Thyroid gland (tissue), 4 donors: ENCODE data around the gene THTPA. TPM values are rescaled to one million over a fixed set of nuclear protein-coding genes. Genes with fewer than 3 reads are reported as not detected.

Source experiments
- DNase-seq, 2 donors: peaks; one replicate each; pipeline ENCODE4 v3.0.0-alpha.2; 2019
- H3K27ac ChIP-seq, 3 donors: fragments of 200-600 bp; sonication (generic); 1 replicate in 2 of 3; 2 replicates in 1 of 3; pipeline ENCODE4 v1.5.1; 2016 to 2019; ENCODE audit warnings: mild to moderate bottlenecking in 1 of 3, moderate library complexity in 1 of 3
- H3K27me3 ChIP-seq: fragments of 200-600 bp; sonication (generic); one replicate; pipeline ENCODE4 v1.5.1; 2019
- H3K36me3 ChIP-seq, 2 donors: fragments of 200-600 bp; sonication (generic); one replicate each; pipeline ENCODE4 v1.5.1; 2016 to 2019
- H3K4me1 ChIP-seq, 2 donors: fragments of 200-600 bp; sonication (generic); one replicate each; pipeline ENCODE4 v1.5.1; 2017 to 2019
- H3K4me3 ChIP-seq, 3 donors: fragments of 200-600 bp; sonication (generic); replicated peaks in 1 of 3; 1 replicate in 2 of 3; 2 replicates in 1 of 3; pipeline ENCODE4 v1.5.1; 2016; ENCODE audit warnings: mild to moderate bottlenecking in 1 of 3
- H3K9me3 ChIP-seq: fragments of 200-600 bp; sonication (generic); one replicate; pipeline ENCODE4 v1.5.1; 2017
- CTCF ChIP-seq, 6 experiments: fragments of 200-600 bp in 3 of 6; fragments of 450-650 bp in 3 of 6; sonication (generic) in 3 of 6; IDR thresholded peaks; one replicate each; pipeline ENCODE4 v1.5.1; 2016 to 2019; ENCODE audit warnings: antibody characterized with exemption in 6 of 6, mild to moderate bottlenecking in 2 of 6, inconsistent platforms in 1 of 6, moderate library complexity in 1 of 6
- POLR2A ChIP-seq, 2 donors: fragments of 450-650 bp; IDR thresholded peaks; one replicate each; pipeline ENCODE4 v1.6.1; 2017; ENCODE audit warnings: antibody characterized with exemption in 2 of 2, mild to moderate bottlenecking in 2 of 2, moderate library complexity in 1 of 2
- WGBS, 2 donors: methylation state at CpG; one replicate each; pipeline ENCODE4 v1.1.5; 2017; 5-methylcytosine and 5-hydroxymethylcytosine counted together
- intact Hi-C: fragments of 100-400 bp; cut with DNase I; formaldehyde crosslinking; loops from one replicate; pipeline ENCODE4 v1.15.1; 2023
- total RNA-seq, 4 donors: library from RNA; depleted of rRNA; stranded (reverse); fragments of >200 nt; gene quantifications; one replicate each; pipeline ENCODE4 v1.2.3, GENCODE V29; 2016

THTPA gene
- total RNA-seq, 4 donors from 2014 or later: 15.3 to 48.1 (median 28.3) TPM

DNA sequence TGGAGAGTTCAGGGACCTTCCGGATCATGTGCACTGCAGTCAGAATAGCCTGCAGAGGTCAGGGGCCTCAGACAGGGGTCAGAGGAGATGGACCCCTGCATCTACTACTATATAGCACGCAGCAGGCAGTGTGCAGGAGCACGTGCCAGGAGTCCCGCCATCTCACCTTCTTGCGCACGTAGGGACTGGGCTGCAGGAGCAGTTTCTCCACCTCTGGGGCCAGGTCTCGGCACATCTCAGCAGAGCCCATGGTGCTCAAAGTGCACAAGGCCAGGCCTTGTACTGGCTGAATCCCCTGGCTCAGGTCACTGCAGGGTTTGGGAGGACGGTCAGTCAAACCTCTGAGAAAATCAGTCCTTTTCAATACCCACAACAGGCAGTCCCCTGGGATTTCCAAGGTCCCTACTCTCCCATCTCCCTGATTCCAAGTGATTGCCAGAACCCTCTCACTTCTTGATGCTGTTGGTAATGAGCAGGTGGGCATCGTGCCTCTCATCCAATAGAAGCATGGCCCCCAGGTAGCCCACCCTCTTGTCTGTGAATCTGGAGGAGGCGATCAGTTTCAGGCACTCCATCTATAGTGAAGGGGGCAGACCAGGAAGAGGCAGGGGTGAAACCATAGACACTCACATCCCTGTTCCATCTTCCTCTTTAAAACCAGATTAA lies 10.2 kb downstream of the THTPA start:
- DNase-seq: no peak
- WGBS, 2 donors: 92 to 100% methylated on average over 5 to 10 of the region's 10 CpGs

DNA sequence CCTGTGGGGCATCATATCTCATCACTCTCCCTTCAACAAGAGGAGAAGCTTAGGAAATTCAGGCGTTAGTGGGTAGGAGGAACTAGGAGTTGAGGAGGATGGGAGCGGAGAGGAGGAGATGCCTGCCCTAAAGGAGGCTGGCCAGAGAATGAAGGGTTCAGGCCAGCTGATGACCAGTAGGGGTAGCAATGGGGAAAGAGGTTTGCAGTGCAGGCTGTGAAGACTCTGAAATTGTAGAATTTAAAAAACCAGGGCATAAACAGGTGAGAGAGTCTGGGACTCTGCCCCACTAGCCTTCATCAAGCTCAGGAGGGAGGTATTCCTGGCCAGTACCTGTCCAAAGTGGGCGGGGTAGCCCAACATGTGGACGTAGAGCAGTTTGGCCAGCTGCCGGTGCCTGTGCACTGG lies 10.7 kb downstream of the THTPA start:
- Histone ChIP-seq H3K36me3 (peaks cover 5% of the 10 kb centered on the region in 2 donors), H3K4me1 (peaks cover 6 to 9% of the 10 kb centered on the region in 2 donors), H3K27me3 (no peaks in the 10 kb centered on the region), H3K9me3 (no peaks in the 10 kb centered on the region), H3K4me3 (peak overlapping the region; percentile 46 to 63 (median 60)), H3K27ac (peak overlapping the region in 2 of 3 donors; percentile 70 to 79)
- intact Hi-C loops: no loop called here
- TF ChIP-seq CTCF (IDR thresholded peaks at IDR 0.05) (no peak), POLR2A (IDR thresholded peaks at IDR 0.05) (no peak)
- WGBS, 2 donors: 14 to 15% methylated on average over 4 to 5 of the region's 5 CpGs
- DNase-seq: peak; percentile 75 to 77

More for the DNA sequence above, 10.2 kb downstream of the THTPA start:
- peaks cover 6 to 9% of the 10 kb centered on the region in 2 donors for H3K4me1 ChIP-seq
- peak overlapping the region in 1 of 3 donors; percentile 60 for H3K4me3 ChIP-seq
- TF ChIP-seq CTCF (IDR thresholded peaks at IDR 0.05) (no peak), POLR2A (IDR thresholded peaks at IDR 0.05) (no peak)
- peaks cover 7 to 8% of the 10 kb centered on the region in 2 donors for H3K36me3 ChIP-seq
- intact Hi-C loops: no loop called here
- H3K27ac ChIP-seq: no peak overlapping the region
- H3K27me3 ChIP-seq: no peaks in the 10 kb centered on the region
- no peaks in the 10 kb centered on the region for H3K9me3 ChIP-seq

DNA sequence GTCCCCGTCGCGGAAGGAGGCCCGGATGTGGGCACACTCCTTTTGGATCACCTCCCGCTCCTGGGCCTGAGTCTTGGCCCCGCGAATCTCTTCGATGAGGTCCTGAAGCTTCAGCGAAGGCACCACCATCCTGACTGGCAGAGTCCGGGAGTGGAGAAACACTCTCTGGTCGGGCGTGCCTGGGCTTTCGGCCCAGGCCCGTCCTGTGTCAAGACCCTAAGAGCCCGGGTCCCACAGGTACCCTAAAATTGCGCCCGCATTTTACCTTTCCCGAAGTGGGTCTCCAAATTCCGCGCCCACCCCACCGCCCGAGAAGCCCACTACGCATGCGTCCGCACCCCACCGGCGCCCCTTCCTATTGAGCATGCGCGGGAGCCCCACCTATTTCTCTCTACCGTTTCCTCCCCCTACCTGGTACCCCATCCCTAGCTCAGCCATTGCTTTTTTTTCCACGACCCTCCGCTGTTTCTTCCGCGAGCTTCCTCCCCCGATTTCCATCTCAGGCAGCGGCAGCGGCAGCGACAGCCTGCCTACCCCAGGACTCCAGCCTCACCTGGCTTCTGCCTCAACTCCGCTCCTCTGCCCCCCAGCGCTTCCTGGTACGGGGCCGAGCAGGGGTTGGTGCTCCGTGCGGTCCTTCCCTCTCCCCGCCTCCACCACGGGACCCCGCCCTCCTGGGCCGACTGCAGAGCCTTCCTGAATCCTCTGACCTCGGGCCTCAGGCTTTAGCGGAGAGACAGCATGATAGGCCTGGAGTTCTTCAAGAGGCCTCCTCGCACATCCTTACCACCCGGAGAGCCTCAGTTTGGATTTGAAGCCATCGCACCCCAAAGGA lies 11.3 kb downstream of the THTPA start, which contains the start of gene AP1G2:
TSS of gene AP1G2 (minus strand) at position 606 of the 835 bp plus-strand sequence. CDS start at position 129, 477 bp downstream.
- WGBS, 2 donors: 2% methylated on average over 46 to 48 of the region's 53 CpGs
- intact Hi-C loops: no loop called here
- DNase-seq: peak; percentile 94 to 95
- Histone ChIP-seq H3K36me3 (peaks cover 0 to 3% of the 10 kb centered on the region in 2 donors), H3K27ac (peak within 1 kb of the TSS; percentile 47 to 79 (median 70)), H3K27me3 (no peaks in the 10 kb centered on the region), H3K4me3 (peak within 1 kb of the TSS; percentile 46 to 63 (median 60)), H3K9me3 (no peaks in the 10 kb centered on the region), H3K4me1 (peaks cover 6 to 9% of the 10 kb centered on the region in 2 donors)
- TF ChIP-seq CTCF (IDR thresholded peaks at IDR 0.05) (no peak), POLR2A (IDR thresholded peaks at IDR 0.05) (peak in 1 of 2 donors; percentile 69)

DNA sequence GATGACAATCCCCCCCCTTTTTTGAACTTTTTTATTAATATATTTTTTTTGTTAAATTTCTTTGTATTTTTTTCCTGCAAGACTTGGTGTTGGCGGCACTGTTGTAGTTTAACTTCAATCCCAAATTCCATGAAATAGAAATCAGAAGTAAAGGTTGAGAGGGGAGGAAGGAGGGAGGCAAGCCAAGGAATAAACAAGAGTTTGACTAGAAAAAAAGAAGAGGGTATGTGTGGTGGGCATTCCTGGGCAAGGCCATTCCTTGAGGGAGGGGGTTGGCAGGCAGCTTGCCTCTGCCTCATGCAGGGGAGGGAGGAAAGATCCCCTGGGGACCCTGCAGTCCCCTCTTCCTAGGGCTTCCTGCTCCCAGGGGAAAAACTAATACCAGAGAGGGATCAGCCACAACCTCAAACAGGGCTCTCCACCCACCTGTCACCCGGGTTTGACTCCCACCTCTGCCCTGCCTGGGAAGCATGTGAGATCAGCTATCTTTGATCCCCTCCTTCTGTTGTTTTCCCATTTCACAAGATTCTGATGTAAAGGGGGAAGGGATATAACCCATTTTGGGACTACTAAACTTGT lies 12.0 kb downstream of the THTPA start:
- Histone ChIP-seq H3K27ac (peak overlapping the region; percentile 47 to 79 (median 70)), H3K36me3 (peaks cover 0 to 3% of the 10 kb centered on the region in 2 donors), H3K4me1 (peaks cover 6 to 9% of the 10 kb centered on the region in 2 donors), H3K27me3 (no peaks in the 10 kb centered on the region), H3K9me3 (no peaks in the 10 kb centered on the region), H3K4me3 (peak overlapping the region in 1 of 3 donors; percentile 60)
- WGBS, 2 donors: 72% methylated on average over 2 of the region's 2 CpGs
- intact Hi-C loops: no loop called here
- no peak for DNase-seq
- TF ChIP-seq POLR2A (IDR thresholded peaks at IDR 0.05): no peak
- TF ChIP-seq CTCF (IDR thresholded peaks at IDR 0.05): no peak
